Hematopoietic multipotent progenitor cell treated with erythropoietin and hydrocortisone succinate and interleukin-3 and kit ligand, for 15 days (in vitro differentiated cells): ENCODE measurements around the gene SOCS2.
"Not testable (repeated sequence)": the region's sequence is repeated elsewhere in the genome, so short reads cannot be mapped to it uniquely, and the experiment has no call there.

Experiments used
- DNase-seq: peaks from one replicate; pipeline ENCODE4 v3.0.0-alpha.2; 2015; ENCODE audit warnings: low spot score

SOCS2 gene

DNA sequence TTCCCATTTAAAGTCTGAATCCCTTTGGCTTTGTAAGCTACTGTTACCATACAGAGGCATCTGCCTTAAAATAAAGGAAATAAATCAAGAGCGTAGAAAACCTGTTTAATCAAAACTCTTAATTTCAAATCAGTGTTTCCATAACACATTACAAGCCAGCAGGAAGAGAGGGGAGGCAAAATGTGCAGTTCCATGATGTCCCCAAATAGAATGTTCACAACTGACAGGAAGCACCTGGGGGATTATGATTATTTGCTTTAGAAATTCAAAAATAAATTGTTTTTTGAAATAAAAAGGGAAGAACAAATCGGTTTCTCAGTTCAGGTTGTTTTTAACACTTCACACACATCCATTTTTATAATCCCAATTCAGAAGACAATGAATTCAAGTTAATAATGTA is 21.4 kb downstream of the SOCS2 start:
- no peak for DNase-seq

GRCh38 chr12:93594766-93595311 is 22.4 kb downstream of the SOCS2 start:
- no peak for DNase-seq

GRCh38 chr12:93595351-93595750 is 22.9 kb downstream of the SOCS2 start:
- DNase-seq, result no peak

DNA sequence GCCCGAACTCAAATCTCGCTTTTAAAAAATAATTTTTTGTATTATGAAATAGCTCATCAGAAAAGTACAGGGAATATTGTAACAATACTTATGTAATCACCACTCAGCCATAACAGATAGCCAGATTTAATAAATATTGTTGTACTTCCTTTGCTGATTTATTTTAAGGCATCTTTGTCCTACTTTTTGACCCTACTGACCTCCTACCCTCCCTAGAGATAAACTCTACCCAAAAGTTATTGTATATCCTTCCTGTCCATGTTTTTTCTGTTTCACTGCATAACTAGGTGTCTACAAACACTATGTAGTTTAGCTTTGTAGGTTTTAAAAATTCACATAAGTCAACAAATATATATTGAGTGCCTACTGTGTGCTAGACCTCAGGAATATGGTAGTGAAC is 25.1 kb downstream of the SOCS2 start:
- DNase-seq, result no peak

DNA sequence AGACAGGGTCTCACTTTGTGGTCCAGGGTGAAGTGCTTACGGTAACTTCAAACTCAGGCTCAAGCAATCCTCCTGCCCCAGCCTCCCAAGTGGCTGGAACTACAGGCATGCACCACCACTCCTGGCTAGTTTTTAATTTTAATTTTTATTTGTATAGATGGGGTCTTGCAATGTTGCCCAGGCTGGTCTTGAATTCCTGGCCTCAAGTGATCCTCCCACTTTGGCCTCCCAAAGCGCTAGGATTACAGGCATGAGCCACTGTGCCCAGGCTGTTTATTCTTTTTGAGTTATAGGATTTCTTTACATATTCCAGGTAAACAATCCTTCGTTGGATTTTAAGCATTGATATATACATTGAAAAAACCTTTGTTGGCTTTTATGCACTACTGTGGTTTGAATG is 26.7 kb downstream of the SOCS2 start:
- DNase-seq, result no peak

DNA sequence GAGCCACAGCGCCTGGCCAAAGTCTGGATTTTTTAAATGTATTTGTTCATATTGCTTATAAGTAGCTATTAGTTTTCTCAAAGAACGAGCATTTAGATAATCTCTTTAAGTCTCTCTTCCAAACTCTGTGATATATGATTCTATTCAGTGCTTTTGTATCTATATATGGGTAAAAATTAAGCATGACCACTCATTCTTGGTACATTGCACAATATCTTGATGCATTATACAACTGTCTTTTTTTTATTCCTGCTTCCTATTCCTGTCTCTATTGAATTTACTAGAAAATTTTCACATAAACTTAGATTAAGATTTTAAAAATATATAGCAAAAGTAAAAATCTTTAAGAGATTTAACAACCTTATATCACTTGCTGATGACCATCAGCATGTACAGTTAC is 29.1 kb downstream of the SOCS2 start:
- no peak for DNase-seq

DNA sequence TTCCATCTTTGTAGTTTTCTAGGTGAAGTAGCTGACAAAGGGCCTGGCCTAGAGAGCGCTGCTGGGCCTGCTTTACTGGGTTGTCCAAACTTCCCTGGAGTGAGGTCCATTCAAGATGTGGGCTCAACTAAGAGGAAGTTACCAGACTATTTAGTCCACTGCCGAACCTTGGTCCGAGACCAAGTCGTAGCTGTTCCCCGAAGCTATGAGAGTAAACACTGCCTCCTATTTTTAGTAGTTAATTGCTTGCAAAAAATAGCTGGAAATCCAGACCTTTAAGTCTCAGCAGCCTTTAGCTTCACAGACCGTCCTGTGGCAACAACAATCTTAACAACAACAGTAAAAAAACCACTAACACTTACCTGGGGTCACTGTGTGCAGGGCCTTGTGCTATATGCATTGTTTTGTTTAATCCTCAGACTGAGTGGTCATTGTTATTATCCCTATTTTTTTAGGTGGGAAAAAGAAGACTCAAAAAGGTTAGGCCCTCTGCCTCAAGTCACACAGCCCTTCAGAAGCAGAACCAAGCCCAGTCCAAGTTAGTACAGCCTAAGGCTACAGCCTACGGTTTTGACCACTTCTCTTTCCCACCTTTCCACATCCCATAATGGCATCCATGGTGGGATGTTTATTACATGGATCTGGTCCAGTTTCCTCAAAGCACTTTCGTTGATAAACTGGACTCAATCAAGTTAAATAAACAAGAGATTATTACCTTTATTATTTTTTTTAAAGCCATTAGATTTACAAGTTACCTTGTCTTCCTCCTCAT is 30.6 kb downstream of the SOCS2 start:
- no peak for DNase-seq

- DNase-seq, result no peak
These were observed 31.3 kb downstream of the SOCS2 start for GRCh38 chr12:93603762-93604161.

DNA sequence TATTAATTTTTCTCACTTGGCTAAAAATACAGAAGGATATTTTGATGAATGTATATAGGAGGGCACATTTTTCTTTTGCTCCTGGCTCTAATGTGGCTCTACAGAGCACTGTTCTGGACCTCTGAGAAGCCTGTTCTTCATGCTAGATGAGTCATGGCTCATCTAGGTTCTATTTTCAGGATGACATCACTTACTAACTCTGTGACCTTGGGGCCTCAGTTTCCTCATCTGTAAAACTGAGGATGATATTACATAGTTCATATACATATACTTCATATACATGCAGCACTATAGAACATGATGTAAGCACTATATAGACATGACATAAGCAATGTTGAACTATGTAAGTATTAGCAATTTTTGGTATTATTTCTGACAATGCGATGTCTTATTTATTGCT is 35.8 kb downstream of the SOCS2 start:
- no peak for DNase-seq

GRCh38 chr12:93609281-93610192 is 37.1 kb downstream of the SOCS2 start:
- no peak for DNase-seq

DNA sequence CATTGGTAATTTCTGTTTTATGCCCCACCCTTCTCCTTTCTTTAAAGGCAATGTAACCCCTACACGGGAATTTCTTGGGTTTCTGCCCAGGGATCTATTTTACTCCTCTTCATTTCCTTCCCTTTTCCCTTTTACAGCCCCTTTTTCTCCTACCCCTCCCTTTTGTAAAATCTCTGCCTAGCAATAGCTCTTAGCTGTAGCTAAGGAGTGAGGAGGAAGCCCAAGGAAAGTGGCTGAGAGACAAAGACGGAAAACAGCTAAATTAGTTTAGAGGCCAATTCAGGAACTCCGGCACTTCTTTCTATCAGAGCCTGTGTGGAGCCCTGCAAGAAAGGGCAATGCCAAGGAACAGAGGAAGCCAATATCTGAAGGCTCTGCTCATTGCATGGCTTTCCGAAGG is 40.3 kb downstream of the SOCS2 start:
- no peak for DNase-seq

DNA sequence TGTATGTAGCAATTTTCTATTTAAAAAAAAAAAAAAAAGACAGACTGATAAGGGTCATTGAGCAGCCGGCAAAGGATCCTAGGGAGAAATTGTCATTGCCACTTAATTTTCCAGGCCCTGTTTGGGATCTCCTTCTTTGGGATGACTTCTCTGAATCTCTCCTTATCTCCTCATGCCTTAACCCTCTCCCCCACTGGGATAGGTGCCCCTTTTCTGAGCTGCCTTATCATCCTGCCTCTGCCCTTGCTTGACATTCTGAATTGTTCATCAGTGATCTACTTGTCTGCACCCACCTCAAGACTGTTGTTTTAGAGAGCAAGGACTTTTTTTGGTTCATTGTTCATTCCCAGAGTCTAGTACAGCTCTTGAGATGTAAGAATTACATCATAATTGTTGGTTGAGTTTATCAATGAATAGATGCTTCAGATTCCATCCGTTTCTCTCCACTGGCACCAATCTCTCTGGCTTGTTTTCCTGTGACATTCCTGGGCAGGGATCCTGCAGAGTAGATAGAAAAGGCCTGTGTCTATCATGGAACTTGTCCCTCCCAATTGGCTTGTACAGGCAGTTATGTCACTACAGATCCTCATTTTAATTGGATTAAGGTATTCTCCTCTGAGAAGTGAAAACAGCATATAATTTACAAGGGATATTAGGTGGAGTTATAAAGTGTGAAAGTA is 42.6 kb downstream of the SOCS2 start:
- no peak for DNase-seq

- no peak for DNase-seq
These were observed 44.2 kb downstream of the SOCS2 start for GRCh38 chr12:93616584-93617101.

DNA sequence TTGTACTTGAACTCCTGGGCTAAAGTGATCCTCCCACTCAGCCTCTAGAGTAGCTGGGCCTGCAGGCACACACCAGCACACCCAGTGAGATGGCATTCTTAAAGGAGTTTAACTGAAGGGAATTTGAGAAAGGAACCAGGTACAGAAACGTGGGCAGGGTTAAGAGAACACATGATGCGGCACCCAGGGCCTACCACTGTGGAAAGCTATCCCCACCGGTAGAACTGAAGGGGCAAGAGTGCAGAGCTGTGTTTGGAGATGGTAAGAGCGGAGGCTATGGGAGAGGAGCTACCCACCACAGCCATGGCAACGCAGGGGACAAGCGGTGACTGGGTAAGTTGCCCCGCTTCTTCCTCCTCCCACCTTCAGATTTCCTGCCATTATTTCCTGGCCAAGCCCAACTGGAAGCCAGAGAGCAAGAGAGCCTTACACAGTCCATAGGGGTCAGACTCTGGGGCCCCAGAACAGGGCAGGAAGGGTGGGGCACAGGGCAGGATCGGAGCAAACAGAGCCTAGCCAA is 46.5 kb downstream of the SOCS2 start:
- DNase-seq, result no peak

DNA sequence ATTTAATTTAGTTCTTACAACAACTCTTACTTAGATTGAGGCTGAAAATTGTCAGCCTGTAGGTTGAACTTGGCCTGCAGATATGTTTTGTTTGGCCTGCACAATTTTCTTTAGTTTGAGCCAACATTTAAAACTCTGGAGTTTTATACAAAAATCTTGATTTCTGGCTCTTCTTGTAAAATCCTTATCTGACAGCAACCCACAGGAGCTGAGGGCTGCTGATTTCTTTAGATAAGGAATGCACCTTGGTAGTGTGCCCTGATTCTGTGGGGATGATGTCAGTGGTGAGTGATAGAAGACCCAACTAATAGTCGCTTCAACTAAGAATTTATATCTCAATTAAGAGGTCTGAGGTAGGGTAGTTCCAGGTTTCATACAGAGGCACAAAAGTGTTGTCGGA is 49.5 kb downstream of the SOCS2 start:
- no peak for DNase-seq

DNA sequence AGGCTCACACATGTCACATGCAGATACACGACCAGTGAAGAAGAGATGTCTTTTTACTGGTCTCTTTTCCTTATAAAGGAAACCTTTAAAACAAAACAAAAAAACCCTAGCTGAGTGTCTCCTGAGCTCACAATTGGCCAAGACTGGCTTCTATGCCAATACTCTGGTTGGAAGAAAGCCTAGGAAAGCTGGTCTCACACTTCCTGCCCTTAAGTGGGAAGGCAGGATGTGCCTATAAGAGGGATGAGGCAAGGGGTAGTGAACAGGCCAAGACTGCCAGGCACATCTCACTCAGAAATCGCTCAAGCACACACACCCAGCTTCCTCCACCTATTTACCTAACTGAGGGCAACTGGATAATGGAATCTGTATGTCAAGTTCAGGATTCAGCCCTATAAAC is 50.0 kb downstream of the SOCS2 start:
- no peak for DNase-seq

GRCh38 chr12:93624595-93625294 is 52.3 kb downstream of the SOCS2 start:
- no peak for DNase-seq

GRCh38 chr12:93625295-93625645 is 52.8 kb downstream of the SOCS2 start:
- not testable (repeated sequence) for DNase-seq

- no peak for DNase-seq
These were observed 53.7 kb downstream of the SOCS2 start for GRCh38 chr12:93626160-93626559.
